NCI-H2227 treated with DMSO at 0.1 percent for 48 hours (cell line): Measurements from ENCODE around the gene RPS6KA5.

Source experiments
- DNase-seq: peaks from one replicate; lab custom pipeline; 2025; lab: John Stamatoyannopoulos, UW

RPS6KA5 gene

DNA sequence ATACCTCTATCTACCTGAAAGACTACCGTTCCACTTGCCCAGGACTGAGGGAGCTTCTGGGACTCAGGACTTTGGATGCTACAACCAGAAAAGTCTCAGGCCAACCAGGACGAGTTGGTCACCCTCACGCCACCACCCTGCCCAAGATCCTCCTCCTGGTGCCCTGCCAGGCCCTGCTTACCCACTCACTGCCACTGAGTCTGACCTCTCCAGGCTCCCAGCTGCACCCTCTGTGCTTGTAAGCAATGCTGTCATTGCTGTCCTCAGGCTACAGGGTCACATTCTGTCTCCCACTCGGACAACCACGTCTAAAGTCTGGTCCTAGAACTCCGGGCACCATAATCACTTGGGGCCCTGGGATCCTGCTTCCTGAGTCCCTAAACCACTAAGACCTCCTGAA is 253.4 kb downstream of the RPS6KA5 start:
- DNase-seq, result no peak

DNA sequence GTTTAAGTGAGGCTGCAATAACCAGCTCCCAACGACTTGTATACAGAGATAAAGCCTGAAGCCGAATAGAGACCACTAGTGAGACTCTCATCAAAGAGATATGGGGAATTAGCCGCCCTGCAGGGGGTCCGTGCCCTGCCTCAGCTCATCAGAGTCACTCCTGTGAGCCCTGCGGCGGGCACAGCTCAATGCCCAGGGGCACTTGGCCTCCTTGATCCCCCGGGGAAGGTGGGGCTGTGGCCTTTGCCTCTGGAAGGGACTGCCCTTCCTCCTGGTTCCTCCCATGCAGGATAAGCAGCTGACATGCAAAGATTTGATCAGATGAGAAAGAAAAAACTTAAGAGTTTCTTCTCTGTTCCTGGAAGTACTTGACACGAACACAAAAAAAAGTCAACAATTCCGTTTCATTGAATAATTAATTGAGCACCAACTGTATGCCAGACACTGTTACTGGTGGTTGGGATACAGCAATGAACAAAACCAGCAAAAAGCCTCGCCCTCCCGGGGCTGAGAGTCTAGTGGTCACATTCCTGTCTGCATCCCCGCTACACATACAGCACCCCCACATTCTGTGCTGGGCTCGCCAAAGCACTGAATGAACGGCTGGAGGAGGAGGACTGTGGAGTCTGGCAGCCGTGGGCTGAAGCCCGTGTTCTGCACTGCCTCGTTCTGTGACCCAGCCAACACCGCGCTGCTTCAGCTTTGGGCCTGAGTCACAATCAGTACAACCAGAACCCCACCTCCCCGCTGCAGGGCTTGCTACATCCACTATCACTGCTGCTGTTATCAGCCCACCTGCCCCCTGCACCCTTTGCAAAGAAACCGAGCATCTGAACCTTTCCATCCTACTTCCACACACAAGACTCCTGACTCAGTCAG is 254.5 kb downstream of the RPS6KA5 start:
- DNase-seq, result no peak

DNA sequence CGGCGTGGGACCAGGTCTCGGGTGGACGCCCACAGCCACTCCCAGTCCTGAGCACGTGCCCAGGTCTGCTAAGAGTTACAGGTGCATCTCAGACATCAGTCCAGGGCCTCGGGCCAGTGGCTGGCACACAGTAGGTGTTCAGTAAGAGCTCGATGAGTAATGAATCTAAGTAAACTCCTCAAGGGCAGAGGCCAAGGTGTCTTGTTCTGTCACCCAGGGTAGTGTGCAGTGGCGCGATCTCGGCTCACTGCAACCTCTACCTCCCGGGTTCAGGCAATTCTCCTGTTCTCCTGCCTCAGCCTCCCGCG is 255.4 kb downstream of the RPS6KA5 start:
- no peak for DNase-seq

DNA sequence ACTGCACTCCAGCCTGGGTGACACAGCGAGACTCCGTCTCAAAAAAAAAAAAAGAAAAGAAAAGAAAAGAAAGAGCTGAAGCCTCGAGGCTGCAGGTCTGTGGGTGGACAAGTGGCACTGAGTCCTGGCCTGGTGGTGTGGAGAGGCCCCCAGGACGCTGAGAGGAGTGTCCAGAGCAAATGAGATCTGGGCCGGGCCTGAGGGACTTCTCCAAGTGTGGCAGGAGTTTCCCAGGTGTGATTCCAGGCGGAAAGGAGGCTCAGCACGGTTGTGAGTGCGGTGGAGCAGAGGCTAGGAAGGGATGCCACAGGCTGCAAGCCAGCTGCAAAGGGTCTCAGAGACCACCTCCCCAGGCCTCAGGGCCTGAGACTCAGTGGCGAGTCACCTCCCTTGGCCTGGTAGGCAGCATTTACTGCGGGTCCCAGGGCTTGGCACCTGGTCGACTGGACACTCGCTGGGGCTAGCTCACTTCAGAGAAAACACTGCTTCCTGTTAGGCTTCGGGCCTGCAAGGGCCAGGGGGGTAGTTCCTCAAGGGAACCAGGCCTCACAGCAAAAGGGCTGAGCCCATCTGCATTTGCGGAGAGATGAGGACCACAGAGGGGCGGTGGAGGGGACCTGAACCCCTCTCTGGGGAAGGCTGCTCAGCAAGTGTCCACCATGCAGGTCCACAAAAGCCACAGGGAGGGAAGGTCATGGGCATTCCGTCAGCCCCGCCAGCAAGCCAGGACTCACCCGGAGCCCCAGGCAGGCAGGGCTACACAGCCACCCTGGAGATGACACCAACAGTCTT is 256.0 kb downstream of the RPS6KA5 start:
- DNase-seq, result no peak

DNA sequence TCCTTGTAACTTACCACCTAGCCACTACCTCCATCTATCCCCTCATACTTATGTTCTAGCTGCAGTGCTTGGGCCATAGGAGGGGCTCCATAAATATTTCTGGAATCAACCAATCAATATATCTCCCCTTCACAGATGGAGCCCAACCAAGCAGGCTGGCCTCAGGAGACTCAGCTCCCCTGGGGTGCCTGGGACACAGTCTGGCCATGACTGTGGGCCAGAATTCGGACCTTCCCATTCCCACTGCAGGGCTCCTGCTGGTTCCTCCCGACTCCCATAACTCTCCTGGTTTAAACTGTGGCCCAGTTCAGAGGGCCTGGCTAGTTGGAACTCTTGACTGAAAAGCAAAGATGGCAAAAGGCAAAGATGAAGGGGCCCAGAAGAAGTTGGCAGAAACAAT is 257.2 kb downstream of the RPS6KA5 start:
- no peak for DNase-seq

DNA sequence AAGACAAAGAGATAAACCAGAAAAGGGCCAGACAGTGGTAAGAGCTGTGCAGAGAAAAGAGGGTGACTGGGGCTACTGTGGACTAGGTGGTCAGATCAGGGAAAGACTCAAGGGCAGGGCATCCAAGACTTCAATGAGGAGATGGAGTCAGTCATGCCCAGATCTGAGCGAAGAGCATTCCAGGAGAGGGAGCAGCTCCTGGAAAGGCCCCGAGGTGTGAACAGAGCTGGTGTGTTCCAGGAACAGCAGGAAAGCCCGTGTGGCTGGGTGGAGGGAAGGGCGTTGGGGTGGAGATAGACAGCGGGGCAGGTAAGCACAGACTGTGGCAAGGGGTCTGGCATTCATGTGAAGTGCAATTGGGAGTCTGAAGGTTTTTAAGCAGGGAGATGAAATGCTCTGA is 261.0 kb downstream of the RPS6KA5 start:
- no peak for DNase-seq

DNA sequence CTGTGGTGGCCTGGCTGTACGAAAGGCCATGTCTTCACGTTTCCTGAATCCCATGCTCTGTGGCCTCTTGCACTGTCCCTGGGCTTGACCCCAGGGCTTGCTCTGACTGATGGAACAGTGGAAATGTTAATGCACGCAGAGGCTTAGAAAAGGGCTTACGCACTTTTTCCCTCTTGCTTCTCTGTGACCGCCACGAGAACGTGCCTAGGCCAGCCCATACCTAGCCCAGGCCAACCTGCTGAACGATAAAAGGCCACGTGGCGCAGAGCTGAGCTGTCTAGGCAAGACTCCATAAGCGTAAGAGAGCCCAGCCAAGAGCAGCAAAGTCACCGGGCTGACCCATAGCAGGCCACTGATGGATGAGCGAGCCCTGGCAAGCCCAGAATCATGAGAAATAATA is 262.5 kb downstream of the RPS6KA5 start:
- no peak for DNase-seq
